AG04449 (cell line): ENCODE data around the gene ESR2.

Source experiments
- CTCF ChIA-PET: fragments of 350-600 bp; formaldehyde crosslinking; extraction: SDS; loops from one replicate; lab custom pipeline; 2021; ENCODE audit warnings: antibody characterized with exemption; lab: Yijun Ruan, JAX
- POLR2A ChIA-PET: fragments of 400-600, 350-600 bp; formaldehyde crosslinking; extraction: SDS; loops from one replicate; lab custom pipeline; 2020; ENCODE audit warnings: antibody characterized with exemption, inconsistent platforms; lab: Yijun Ruan, JAX
- DNase-seq: peaks from one replicate; pipeline ENCODE4 v3.0.0-alpha.2; 2010; ENCODE audit warnings: low read depth, low spot score
- H3K4me3 ChIP-seq: 2 replicates; pipeline ENCODE4 v1.5.1; 2011; ENCODE audit warnings: low read depth, mild to moderate bottlenecking, control low read depth, low read length
- TF ChIP-seq, protein P1 (sequence below): IDR thresholded peaks from one replicate; pipeline ENCODE4 v1.5.1; 2011; ENCODE audit warnings: mild to moderate bottlenecking, moderate library complexity, low read length, control low read depth, inconsistent platforms; ENCODE audit not compliant: insufficient read depth; ENCODE audit errors: missing control alignments

Gene ESR2

DNA sequence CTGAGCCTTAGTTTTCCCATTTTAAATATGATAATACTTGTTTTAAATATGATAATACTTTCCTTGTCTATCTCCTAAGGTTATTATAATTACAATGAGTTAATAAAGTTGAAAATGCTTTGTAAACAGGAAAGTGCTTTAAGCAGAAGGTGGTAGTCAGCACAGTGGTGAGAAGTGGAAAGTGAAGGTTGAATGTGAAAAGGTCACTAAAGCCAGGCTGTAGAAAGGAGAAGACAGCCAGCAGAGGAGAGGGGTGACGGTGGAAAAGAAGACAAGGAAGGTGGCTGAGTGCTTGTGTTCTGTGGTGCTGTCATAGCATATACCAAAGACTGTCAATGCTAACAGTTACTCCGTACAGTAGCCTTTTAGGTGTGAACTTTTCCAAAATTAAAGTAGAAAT lies 117.8 kb downstream of the ESR2 start:
- POLR2A ChIA-PET: no interaction called here
- H3K4me3 ChIP-seq: no peak overlapping the region
- CTCF ChIA-PET: no interaction called here
- DNase-seq: no peak
- TF ChIP-seq, protein P1, sequence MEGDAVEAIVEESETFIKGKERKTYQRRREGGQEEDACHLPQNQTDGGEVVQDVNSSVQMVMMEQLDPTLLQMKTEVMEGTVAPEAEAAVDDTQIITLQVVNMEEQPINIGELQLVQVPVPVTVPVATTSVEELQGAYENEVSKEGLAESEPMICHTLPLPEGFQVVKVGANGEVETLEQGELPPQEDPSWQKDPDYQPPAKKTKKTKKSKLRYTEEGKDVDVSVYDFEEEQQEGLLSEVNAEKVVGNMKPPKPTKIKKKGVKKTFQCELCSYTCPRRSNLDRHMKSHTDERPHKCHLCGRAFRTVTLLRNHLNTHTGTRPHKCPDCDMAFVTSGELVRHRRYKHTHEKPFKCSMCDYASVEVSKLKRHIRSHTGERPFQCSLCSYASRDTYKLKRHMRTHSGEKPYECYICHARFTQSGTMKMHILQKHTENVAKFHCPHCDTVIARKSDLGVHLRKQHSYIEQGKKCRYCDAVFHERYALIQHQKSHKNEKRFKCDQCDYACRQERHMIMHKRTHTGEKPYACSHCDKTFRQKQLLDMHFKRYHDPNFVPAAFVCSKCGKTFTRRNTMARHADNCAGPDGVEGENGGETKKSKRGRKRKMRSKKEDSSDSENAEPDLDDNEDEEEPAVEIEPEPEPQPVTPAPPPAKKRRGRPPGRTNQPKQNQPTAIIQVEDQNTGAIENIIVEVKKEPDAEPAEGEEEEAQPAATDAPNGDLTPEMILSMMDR: no peak

- DNase-seq: no peak
- ChIA-PET CTCF (interaction anchor here (1.2 kb wide), 1 partner anchor 115 kb away, joined by 3 read pairs; no protein-coding TSS in a partner anchor), POLR2A (no interaction called here)
- H3K4me3 ChIP-seq: no peak overlapping the region
- TF ChIP-seq, protein P1: no peak
Observed at GRCh38 chr14:64174922-64175782, 119.0 kb downstream of the ESR2 start.

GRCh38 chr14:64170181-64170580 lies 124.0 kb downstream of the ESR2 start:
- ChIA-PET CTCF (no interaction called here), POLR2A (no interaction called here)
- no peak overlapping the region for H3K4me3 ChIP-seq
- TF ChIP-seq, protein P1: no peak
- no peak for DNase-seq

DNA sequence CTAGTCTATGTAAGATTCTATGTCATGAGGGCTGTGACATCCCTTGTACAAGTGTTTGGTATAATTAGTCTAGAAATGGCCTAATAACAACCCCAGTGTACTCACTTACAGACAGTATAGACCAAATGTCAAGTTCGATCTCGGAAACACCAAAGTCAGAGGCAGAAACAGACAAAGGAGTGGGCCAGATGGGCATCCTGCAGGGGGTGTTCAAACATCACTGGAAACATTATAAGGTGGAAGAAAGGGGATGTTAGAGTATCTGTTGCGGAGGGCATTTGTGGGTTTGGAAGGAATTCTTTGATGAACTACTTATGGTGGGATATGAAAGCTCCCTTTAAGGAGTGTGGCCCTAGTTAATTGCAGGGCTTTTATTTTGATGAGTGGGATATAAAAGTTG lies 134.6 kb downstream of the ESR2 start:
- no peak overlapping the region for H3K4me3 ChIP-seq
- CTCF ChIA-PET: no interaction called here
- TF ChIP-seq, protein P1: no peak
- no peak for DNase-seq
- POLR2A ChIA-PET: no interaction called here

- TF ChIP-seq, protein P1: no peak
- ChIA-PET CTCF (no interaction called here), POLR2A (no interaction called here)
- no peak for DNase-seq
- no peak overlapping the region for H3K4me3 ChIP-seq
Observed at GRCh38 chr14:64158608-64159007, 135.6 kb downstream of the ESR2 start.

DNA sequence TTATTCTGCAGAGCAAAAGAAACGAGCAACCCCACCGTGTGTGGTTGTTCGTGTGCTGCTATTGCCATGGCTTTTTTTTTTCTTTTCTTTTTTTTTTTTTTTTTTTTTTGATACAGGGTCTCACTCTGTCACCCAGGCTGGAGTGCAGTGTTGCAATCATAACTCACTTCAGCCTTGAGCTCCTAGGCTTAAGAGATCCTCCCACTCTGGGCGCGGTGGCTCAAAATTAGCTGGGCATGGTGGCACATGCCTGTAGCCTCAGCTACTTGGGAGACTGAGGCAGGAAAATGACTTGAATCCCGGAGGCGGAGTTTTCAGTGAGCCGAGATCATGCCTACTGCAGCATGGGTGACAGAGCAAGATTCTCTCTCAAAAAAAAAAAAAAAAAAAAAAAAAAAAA lies 144.2 kb downstream of the ESR2 start:
- no peak overlapping the region for H3K4me3 ChIP-seq
- ChIA-PET POLR2A (no interaction called here), CTCF (no interaction called here)
- DNase-seq: no peak
- TF ChIP-seq, protein P1: no peak
